Measurements from ENCODE around the gene CXCR5.

Gene CXCR5

GRCh38 chr11:118892964-118893363 lies 9.3 kb downstream of the CXCR5 start:
- no peak overlapping the region for H3K4me3 ChIP-seq (ENCODE audit: low read depth, low read length)
- TF ChIP-seq, protein P1, sequence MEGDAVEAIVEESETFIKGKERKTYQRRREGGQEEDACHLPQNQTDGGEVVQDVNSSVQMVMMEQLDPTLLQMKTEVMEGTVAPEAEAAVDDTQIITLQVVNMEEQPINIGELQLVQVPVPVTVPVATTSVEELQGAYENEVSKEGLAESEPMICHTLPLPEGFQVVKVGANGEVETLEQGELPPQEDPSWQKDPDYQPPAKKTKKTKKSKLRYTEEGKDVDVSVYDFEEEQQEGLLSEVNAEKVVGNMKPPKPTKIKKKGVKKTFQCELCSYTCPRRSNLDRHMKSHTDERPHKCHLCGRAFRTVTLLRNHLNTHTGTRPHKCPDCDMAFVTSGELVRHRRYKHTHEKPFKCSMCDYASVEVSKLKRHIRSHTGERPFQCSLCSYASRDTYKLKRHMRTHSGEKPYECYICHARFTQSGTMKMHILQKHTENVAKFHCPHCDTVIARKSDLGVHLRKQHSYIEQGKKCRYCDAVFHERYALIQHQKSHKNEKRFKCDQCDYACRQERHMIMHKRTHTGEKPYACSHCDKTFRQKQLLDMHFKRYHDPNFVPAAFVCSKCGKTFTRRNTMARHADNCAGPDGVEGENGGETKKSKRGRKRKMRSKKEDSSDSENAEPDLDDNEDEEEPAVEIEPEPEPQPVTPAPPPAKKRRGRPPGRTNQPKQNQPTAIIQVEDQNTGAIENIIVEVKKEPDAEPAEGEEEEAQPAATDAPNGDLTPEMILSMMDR (IDR thresholded peaks at IDR 0.05; ENCODE audit: control insufficient read depth, extremely low read depth, insufficient read depth), result no peak
- DNase-seq (ENCODE audit: low read depth), result no peak

- DNase-seq (ENCODE audit: low read depth), result no peak
- TF ChIP-seq, protein P1 (IDR thresholded peaks at IDR 0.05; ENCODE audit: control insufficient read depth, extremely low read depth, insufficient read depth), result no peak
- no peak overlapping the region for H3K4me3 ChIP-seq (ENCODE audit: low read depth, low read length)
Observed at GRCh38 chr11:118893662-118894061, 10.0 kb downstream of the CXCR5 start.

DNA sequence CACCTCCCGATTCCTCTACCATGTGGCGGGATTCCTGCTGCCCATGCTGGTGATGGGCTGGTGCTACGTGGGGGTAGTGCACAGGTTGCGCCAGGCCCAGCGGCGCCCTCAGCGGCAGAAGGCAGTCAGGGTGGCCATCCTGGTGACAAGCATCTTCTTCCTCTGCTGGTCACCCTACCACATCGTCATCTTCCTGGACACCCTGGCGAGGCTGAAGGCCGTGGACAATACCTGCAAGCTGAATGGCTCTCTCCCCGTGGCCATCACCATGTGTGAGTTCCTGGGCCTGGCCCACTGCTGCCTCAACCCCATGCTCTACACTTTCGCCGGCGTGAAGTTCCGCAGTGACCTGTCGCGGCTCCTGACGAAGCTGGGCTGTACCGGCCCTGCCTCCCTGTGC lies 10.5 kb downstream of the CXCR5 start:
- H3K4me3 ChIP-seq (ENCODE audit: low read depth, low read length), result no peak overlapping the region
- TF ChIP-seq, protein P1 (IDR thresholded peaks at IDR 0.05; ENCODE audit: control insufficient read depth, extremely low read depth, insufficient read depth), result no peak
- no peak for DNase-seq (ENCODE audit: low read depth)

- no peak for DNase-seq (ENCODE audit: low read depth)
- TF ChIP-seq, protein P1 (IDR thresholded peaks at IDR 0.05; ENCODE audit: control insufficient read depth, extremely low read depth, insufficient read depth), result no peak
- H3K4me3 ChIP-seq (ENCODE audit: low read depth, low read length), result no peak overlapping the region
Observed at GRCh38 chr11:118895093-118896039, 11.7 kb downstream of the CXCR5 start.

DNA sequence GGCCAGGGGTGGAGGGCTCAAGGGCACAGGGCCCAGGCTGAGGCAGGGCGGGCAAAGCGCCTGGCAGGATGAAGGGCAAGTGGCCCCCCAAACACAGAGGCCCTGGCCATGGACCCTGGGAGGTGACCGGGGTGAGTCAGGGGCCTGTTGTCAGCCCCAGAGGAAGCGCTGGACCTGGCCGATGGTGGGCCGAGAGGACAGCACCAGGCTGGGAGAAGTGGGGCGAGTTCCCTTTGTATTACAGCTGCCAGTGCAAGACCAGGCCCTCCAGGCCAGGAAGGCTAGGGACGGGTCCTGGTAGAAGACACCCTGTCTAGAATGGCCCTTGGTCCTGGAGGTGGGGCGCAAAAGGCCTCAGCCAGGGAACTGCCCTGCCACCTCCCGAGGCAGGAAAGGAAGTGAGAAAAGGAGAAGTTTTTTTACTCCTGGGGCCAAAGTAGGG lies 12.8 kb downstream of the CXCR5 start:
- TF ChIP-seq, protein P1 (IDR thresholded peaks at IDR 0.05; ENCODE audit: control insufficient read depth, extremely low read depth, insufficient read depth), result no peak
- no peak overlapping the region for H3K4me3 ChIP-seq (ENCODE audit: low read depth, low read length)
- no peak for DNase-seq (ENCODE audit: low read depth)

GRCh38 chr11:118896921-118897591 lies 13.4 kb downstream of the CXCR5 start:
- TF ChIP-seq, protein P1 (IDR thresholded peaks at IDR 0.05; ENCODE audit: control insufficient read depth, extremely low read depth, insufficient read depth), result no peak
- DNase-seq (ENCODE audit: low read depth), result no peak
- no peak overlapping the region for H3K4me3 ChIP-seq (ENCODE audit: low read depth, low read length)
